HEK293 (cell line): ENCODE measurements around the gene BRI3.

Experiments
- RBAK ChIP-seq: fragments of 450-650 bp; formaldehyde crosslinking; IDR thresholded peaks from 2 replicates; pipeline ENCODE4 v1.5.1; 2016; ENCODE audit warnings: missing biosample characterization, missing genetic modification characterization
- REST ChIP-seq: fragments of 450-650 bp; formaldehyde crosslinking; IDR thresholded peaks from 2 replicates; pipeline ENCODE4 v1.5.1; 2016; ENCODE audit warnings: missing biosample characterization, missing genetic modification characterization
- YY1 ChIP-seq: fragments of 450-650 bp; formaldehyde crosslinking; IDR thresholded peaks from 2 replicates; pipeline ENCODE4 v1.5.1; 2018; ENCODE audit warnings: missing biosample characterization, missing genetic modification characterization
- ZNF274 ChIP-seq, 2 experiments: fragments of 200-500 bp in 1 of 2; fragments of 450-650 bp in 1 of 2; sonication (Bioruptor generic) in 1 of 2; formaldehyde crosslinking in 1 of 2; IDR thresholded peaks; 2 replicates each; pipeline versions ENCODE4 v1.5.1 to v1.6.1; 2014 to 2016; ENCODE audit warnings: borderline replicate concordance in 1 of 2, inconsistent platforms in 1 of 2, low read length in 1 of 2, missing biosample characterization in 1 of 2, missing genetic modification characterization in 1 of 2
- ZNF529 ChIP-seq: fragments of 450-650 bp; formaldehyde crosslinking; IDR thresholded peaks from 2 replicates; pipeline ENCODE4 v1.5.1; 2017; ENCODE audit warnings: missing genetic modification characterization, missing biosample characterization; ENCODE audit not compliant: insufficient replicate concordance
- TF ChIP-seq, protein P1 (sequence below): fragments of 450-650 bp; formaldehyde crosslinking; IDR thresholded peaks from 2 replicates; pipeline ENCODE4 v1.5.1; 2016; ENCODE audit warnings: missing biosample characterization, missing genetic modification characterization
- TF ChIP-seq, protein P2 (sequence below): fragments of 450-650 bp; formaldehyde crosslinking; IDR thresholded peaks from 2 replicates; pipeline ENCODE4 v1.5.1; 2017; ENCODE audit warnings: missing biosample characterization, missing genetic modification characterization

GRCh38 chr7:98289333-98289875 lies 7.9 kb downstream of the BRI3 start:
- TF ChIP-seq YY1 (tag by site-specific recombination), result no peak
- TF ChIP-seq, protein P1, sequence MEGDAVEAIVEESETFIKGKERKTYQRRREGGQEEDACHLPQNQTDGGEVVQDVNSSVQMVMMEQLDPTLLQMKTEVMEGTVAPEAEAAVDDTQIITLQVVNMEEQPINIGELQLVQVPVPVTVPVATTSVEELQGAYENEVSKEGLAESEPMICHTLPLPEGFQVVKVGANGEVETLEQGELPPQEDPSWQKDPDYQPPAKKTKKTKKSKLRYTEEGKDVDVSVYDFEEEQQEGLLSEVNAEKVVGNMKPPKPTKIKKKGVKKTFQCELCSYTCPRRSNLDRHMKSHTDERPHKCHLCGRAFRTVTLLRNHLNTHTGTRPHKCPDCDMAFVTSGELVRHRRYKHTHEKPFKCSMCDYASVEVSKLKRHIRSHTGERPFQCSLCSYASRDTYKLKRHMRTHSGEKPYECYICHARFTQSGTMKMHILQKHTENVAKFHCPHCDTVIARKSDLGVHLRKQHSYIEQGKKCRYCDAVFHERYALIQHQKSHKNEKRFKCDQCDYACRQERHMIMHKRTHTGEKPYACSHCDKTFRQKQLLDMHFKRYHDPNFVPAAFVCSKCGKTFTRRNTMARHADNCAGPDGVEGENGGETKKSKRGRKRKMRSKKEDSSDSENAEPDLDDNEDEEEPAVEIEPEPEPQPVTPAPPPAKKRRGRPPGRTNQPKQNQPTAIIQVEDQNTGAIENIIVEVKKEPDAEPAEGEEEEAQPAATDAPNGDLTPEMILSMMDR (tag by site-specific recombination), result no peak
- TF ChIP-seq, protein P2, sequence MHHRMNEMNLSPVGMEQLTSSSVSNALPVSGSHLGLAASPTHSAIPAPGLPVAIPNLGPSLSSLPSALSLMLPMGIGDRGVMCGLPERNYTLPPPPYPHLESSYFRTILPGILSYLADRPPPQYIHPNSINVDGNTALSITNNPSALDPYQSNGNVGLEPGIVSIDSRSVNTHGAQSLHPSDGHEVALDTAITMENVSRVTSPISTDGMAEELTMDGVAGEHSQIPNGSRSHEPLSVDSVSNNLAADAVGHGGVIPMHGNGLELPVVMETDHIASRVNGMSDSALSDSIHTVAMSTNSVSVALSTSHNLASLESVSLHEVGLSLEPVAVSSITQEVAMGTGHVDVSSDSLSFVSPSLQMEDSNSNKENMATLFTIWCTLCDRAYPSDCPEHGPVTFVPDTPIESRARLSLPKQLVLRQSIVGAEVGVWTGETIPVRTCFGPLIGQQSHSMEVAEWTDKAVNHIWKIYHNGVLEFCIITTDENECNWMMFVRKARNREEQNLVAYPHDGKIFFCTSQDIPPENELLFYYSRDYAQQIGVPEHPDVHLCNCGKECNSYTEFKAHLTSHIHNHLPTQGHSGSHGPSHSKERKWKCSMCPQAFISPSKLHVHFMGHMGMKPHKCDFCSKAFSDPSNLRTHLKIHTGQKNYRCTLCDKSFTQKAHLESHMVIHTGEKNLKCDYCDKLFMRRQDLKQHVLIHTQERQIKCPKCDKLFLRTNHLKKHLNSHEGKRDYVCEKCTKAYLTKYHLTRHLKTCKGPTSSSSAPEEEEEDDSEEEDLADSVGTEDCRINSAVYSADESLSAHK (tag by site-specific recombination), result no peak
- no peak for TF ChIP-seq ZNF274 (IDR thresholded peaks at IDR 0.05; ENCODE audit: low read length)
- TF ChIP-seq ZNF274 (tag by site-specific recombination; IDR thresholded peaks at IDR 0.05; ENCODE audit: borderline replicate concordance), result no peak
- TF ChIP-seq REST (tag by site-specific recombination), result no peak
- TF ChIP-seq ZNF529 (tag by site-specific recombination), result no peak
- no peak for TF ChIP-seq RBAK (tag by site-specific recombination)
